Activated B cell treated with CpG ODN at 0.5 μM for 24 hours (primary cell): ENCODE results near the gene SEZ6L. TPM values are rescaled to one million over a fixed set of nuclear protein-coding genes. Genes with fewer than 3 reads are reported as not detected.
A peak's percentile ranks its signal among the peaks of the same experiment; 100 is the strongest.

Experiments
- ATAC-seq: fragments of 200-7000 bp; cut with Tn5 transposase; one replicate; pipeline ENCODE4 v1.10.0; 2021; ENCODE audit warnings: low read depth, mild to moderate bottlenecking, moderate library complexity
- CTCF ChIA-PET: fragments of 350-600 bp; sonication (Branson Sonifier 250); formaldehyde crosslinking; loops from one replicate; lab custom pipeline; 2021; ENCODE audit warnings: antibody characterized with exemption; lab: Charles Lee
- POLR2A ChIA-PET: fragments of 350-600 bp; sonication (Branson Sonifier 250); formaldehyde crosslinking; loops from one replicate; lab custom pipeline; 2021; ENCODE audit warnings: antibody characterized with exemption; lab: Charles Lee
- DNase-seq: peaks from one replicate; pipeline ENCODE4 v3.0.0; 2022
- H3K27ac Mint-ChIP-seq: one replicate; pipeline ENCODE4 v1.8.0; 2020; ENCODE audit warnings: mixed read lengths
- H3K27me3 Mint-ChIP-seq: one replicate; pipeline ENCODE4 v1.8.0; 2021; ENCODE audit warnings: mixed read lengths
- H3K36me3 Mint-ChIP-seq: one replicate; pipeline ENCODE4 v1.8.0; 2021; ENCODE audit warnings: low read depth, mixed read lengths
- H3K4me1 Mint-ChIP-seq: one replicate; pipeline ENCODE4 v1.8.0; 2021; ENCODE audit warnings: mixed read lengths
- H3K4me3 Mint-ChIP-seq: one replicate; pipeline ENCODE4 v1.8.0; 2020; ENCODE audit warnings: mild to moderate bottlenecking, mixed read lengths
- H3K9me3 Mint-ChIP-seq: one replicate; pipeline ENCODE4 v1.8.0; 2020; ENCODE audit warnings: mixed read lengths
- CTCF ChIP-seq: fragments of 200-600 bp; IDR thresholded peaks from one replicate; pipeline ENCODE4 v1.8.0; 2022; ENCODE audit warnings: antibody characterized with exemption, mild to moderate bottlenecking
- intact Hi-C: fragments of 100-400 bp; cut with micrococcal nuclease; formaldehyde crosslinking; loops from one replicate; pipeline ENCODE4 v1.15.1; 2024
- total RNA-seq: library from RNA; stranded (reverse); gene quantifications from 2 replicates; pipeline ENCODE4 v1.2.3, GENCODE V29; 2022

SEZ6L gene
- not detected in 2 replicates for total RNA-seq

- peak within 1 kb of the TSS; percentile 67 for H3K4me3 Mint-ChIP-seq
- no peaks in the 10 kb centered on the region for H3K9me3 Mint-ChIP-seq
- TF ChIP-seq CTCF, result no peak
- CTCF ChIA-PET, result no interaction called here
- peaks cover 15% of the 10 kb centered on the region for H3K4me1 Mint-ChIP-seq
- H3K27me3 Mint-ChIP-seq, result peaks cover 65% of the 10 kb centered on the region
- DNase-seq (peak; percentile 25), ATAC-seq (peak; percentile 62)
- intact Hi-C loops, result no loop called here
- H3K27ac Mint-ChIP-seq, result no peak within 1 kb of the TSS
- POLR2A ChIA-PET, result no interaction called here
- no peaks in the 10 kb centered on the region for H3K36me3 Mint-ChIP-seq
Measured at GRCh38 chr22:26169315-26170111, at the start of gene SEZ6L. Gene SEZ6L, plus strand, starts transcription at chr22:26169462. Its CDS starts 208 bp downstream, at chr22:26169670.

- Mint-ChIP-seq H3K9me3 (peaks cover 5% of the 10 kb centered on the region), H3K4me1 (no peaks in the 10 kb centered on the region), H3K27me3 (peaks cover 20% of the 10 kb centered on the region), H3K27ac (no peak overlapping the region), H3K4me3 (no peak overlapping the region), H3K36me3 (no peaks in the 10 kb centered on the region)
- ChIA-PET POLR2A (no interaction called here), CTCF (no interaction called here)
- no peak for ATAC-seq
- no peak for TF ChIP-seq CTCF
- intact Hi-C loops, result no loop called here
- DNase-seq, result no peak
Measured at GRCh38 chr22:26122920-26123468, 46.3 kb upstream of the SEZ6L start.

GRCh38 chr22:26124991-26125725 lies 44.1 kb upstream of the SEZ6L start:
- ATAC-seq, result no peak
- H3K9me3 Mint-ChIP-seq, result peaks cover 5% of the 10 kb centered on the region
- H3K36me3 Mint-ChIP-seq, result no peaks in the 10 kb centered on the region
- TF ChIP-seq CTCF, result no peak
- no peak overlapping the region for H3K4me3 Mint-ChIP-seq
- ChIA-PET POLR2A (no interaction called here), CTCF (no interaction called here)
- no peaks in the 10 kb centered on the region for H3K4me1 Mint-ChIP-seq
- no peak overlapping the region for H3K27ac Mint-ChIP-seq
- no peak for DNase-seq
- intact Hi-C loops, result no loop called here
- peaks cover 12% of the 10 kb centered on the region for H3K27me3 Mint-ChIP-seq

- Mint-ChIP-seq H3K36me3 (no peaks in the 10 kb centered on the region), H3K27ac (no peak overlapping the region), H3K4me3 (no peak overlapping the region), H3K4me1 (no peaks in the 10 kb centered on the region), H3K27me3 (peaks cover 15% of the 10 kb centered on the region), H3K9me3 (peaks cover 5% of the 10 kb centered on the region)
- intact Hi-C loops, result no loop called here
- ATAC-seq, result no peak
- TF ChIP-seq CTCF, result no peak
- POLR2A ChIA-PET, result no interaction called here
- CTCF ChIA-PET, result no interaction called here
- DNase-seq, result no peak
Measured at GRCh38 chr22:26127126-26127525, 42.1 kb upstream of the SEZ6L start.

- Mint-ChIP-seq H3K4me1 (no peaks in the 10 kb centered on the region), H3K27me3 (peaks cover 15% of the 10 kb centered on the region), H3K36me3 (no peaks in the 10 kb centered on the region), H3K9me3 (peaks cover 5% of the 10 kb centered on the region), H3K4me3 (no peak overlapping the region), H3K27ac (no peak overlapping the region)
- intact Hi-C loops, result no loop called here
- CTCF ChIA-PET, result no interaction called here
- TF ChIP-seq CTCF, result no peak
- ATAC-seq, result no peak
- POLR2A ChIA-PET, result no interaction called here
- no peak for DNase-seq
Measured at GRCh38 chr22:26127556-26127955, 41.7 kb upstream of the SEZ6L start.
